Right ventricle myocardium inferior (tissue), 1 donor: ENCODE results near the gene C4B. TPM values are rescaled to one million over a fixed set of nuclear protein-coding genes. Genes with fewer than 3 reads are reported as not detected.
"Not testable (repeated sequence)": the region's sequence is repeated elsewhere in the genome, so short reads cannot be mapped to it uniquely, and the experiment has no call there.

Experiments
- ATAC-seq: fragments of 200-7000 bp; cut with Tn5 transposase; one replicate; pipeline ENCODE4 v1.9.1; 2020; ENCODE audit warnings: mild to moderate bottlenecking, moderate library complexity
- DNase-seq: peaks from one replicate; pipeline ENCODE4 v3.0.0; 2021; ENCODE audit errors: missing footprints
- intact Hi-C: fragments of 100-400 bp; cut with DNase I; formaldehyde crosslinking; loops from one replicate; pipeline ENCODE4 v1.11.0; 2022
- total RNA-seq: library from RNA; stranded (reverse); fragmentation: NEBNext Ultra II Directional; extraction: Animal tissue kit (Norgen Biotek cat#: 25700); gene quantifications from one replicate; pipeline ENCODE4 v1.2.1, GENCODE V29; 2021
- donor health status: DM: no; HTN: yes; CAD: no; lungs with severe emphysema.

C4B gene
- total RNA-seq, 1 donor from 2014 or later = 81.6 TPM

DNA sequence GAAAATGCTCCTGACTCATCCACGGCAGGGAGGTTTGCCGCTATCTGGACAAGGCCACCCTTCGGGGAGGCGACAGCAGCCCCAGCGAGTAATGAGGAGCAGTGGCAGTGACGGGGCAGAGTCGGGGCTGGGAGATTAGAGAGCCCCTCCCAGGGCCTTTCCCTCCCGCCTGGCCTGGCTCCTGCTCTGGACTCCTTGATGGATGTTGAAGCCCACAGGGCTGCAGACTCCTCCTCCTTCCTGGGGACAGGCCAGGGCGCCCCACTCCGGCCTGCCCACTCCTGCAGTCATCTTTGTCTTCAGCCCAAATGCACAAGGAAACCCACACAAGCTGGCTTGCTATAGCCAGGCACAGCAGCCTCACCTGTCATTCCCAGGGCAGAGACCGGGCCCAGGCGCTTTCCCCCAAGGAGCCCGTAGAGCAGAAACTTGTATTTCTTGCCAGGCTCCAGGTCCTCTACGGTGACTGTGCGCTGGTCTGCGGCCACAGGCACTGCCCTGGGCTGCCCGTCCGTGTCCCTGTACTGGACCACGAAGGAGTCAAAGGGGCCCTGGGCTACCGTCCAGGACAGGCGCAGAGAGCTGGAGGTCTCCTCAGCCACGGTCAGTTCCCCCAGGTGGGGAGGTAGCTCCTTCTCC, 31.3 kb downstream of the C4B start:
- DNase-seq = peak; percentile 70
- ATAC-seq = peak; percentile 32
- intact Hi-C loops = no loop called here

DNA sequence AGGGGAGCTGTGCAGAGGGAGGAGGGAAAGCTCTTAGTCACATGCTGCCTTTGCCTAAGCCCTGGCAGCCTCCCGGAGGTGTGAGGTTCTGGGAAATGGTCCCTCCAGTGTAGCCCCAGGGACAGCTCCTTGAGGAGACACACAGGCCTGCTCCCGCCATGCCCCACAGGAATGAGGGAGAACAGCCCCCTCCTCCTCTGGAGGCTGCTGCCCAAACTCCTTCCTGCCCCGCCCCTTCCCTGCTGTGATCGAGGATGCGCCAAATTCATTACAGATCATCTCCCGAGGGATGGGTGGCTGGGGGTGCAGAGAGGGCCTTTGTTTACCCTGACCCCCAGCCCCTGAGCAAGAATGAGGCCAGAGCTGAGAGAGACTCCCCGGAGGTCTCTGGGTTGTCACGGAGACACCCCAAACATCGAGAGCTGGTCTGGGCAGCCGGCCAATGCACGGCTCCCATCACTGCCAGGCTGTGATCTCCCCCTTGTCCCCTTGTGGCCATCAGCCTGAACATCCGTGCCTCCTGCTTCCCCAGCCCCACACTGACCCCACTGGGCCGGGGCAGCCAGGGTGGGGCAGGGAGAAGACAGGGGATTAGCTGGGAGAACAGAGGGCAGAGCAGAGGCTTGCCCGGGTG, 32.0 kb downstream of the C4B start:
- intact Hi-C loops = no loop called here
- DNase-seq (peak; percentile 75), ATAC-seq (peak; percentile 37)

DNA sequence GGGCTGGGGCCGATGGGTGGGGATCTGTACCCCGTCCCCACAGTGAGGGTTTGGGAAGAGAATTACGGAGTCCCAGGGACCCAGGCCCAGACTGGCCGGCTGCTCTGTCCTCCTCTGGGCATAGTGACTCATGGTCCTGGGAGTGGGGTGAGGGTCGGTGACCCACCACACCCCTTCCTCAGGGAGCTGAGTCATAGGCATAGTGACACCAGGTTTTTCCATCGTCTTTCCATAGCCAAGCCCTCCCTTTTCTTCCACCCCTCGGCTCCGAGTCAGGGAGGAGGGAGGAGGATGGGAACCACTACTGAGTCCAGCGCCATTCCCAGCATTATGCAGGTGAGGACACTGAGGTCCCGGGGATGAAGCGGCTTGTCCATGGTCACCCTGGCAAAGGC, 32.5 kb downstream of the C4B start:
- peak; percentile 66 for ATAC-seq
- peak; percentile 64 for DNase-seq
- intact Hi-C loops = no loop called here

DNA sequence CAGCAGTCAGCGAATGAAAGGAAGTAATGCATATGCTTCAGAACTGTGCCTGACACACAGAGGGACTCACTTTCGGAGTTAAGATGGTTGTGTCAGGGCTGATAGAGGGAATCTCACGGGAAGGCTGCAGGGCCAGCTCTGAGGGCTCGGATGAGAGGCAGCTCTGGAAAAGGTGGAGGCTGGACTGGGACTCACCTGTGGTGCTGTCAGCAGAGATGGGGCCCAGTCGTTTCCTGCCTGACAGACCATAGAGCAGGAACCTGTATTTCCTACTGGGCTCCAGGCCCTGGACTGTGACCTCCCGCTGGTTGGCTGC, 32.9 kb downstream of the C4B start:
- intact Hi-C loops = no loop called here
- DNase-seq = peak; percentile 43
- ATAC-seq = no peak

DNA sequence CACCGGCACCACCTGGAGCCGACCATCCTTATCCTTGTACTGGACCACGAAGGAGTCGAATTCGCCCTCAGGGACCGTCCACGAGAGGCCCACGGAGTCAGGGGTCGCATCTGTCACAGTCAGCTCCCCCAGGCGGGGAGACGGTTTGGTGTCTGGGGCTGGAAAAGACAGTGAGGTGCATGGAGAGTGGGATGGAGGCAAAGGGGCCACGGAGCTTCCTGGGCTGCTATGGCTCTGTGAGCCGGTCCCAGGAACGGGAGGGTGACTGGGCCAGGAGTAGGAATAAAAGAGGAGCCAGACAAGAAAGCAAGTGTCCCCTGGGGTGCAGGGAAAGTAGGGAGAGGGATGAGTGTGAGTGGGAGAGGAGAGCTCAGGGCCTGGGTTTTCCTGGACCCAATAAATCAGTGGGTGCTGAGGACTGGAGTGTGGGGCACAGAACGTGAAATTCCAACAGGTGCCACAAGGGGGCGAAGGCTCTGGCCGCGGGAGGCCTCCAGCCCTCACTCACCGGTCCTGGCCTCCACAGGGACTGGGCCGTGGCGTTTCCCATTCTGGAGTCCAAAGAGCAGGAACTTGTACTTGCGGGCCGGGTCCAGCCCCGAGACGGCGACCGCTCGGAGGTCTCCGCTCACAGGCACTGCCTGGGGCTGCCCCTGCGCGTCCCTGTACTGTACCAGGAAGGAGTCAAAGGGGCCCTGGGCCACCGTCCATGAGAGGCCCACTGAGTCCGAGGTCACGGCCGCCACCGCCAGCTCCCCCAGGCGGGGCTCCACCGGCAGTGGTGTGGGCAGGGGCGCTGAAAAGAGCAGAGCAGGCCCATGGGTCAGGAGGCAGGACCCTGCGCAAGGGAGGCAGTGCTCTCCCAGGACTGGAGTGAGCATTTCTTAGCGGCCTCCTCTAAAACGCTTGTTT, 33.5 kb downstream of the C4B start:
- peak; percentile 53 for ATAC-seq
- peak; percentile 79 for DNase-seq
- intact Hi-C loops = no loop called here

DNA sequence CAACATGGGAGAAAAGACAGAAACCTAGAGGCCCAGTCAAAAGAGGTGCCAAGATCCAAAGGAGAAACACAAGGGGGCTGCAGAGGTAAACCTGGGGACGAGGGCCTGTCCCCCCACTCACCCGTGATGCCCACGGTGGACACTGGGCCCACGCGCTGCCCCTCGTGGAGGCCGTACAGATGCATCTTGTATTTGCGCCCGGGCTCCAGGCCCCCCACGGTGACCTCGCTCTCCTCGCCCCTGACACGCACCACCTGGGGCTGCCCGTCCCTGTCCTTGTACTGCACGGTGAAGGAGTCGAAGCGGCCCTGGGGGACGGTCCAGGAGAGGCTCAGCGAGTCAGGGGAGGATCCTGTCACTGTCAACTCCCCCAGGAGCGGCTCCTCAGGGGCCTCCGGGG, 34.6 kb downstream of the C4B start:
- not testable (repeated sequence) for ATAC-seq

DNA sequence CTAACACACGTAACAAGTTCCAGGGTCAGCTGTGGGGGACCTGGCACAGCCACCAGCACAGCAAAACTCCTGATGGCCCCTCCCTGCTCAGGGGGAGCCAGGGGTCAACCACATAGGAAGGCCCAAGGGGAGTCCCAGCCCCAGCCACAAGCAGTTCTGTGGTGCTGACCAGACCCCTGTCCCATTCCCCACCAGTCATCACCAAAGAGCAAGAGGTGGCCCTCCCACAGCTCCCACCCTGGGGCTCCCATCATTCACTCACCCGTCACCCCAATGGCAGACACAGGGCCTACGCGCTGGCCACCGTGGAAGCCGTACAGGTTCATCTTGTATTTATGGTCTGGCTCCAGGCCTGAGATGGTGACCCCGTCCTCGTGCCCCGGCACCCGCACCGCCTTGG, 35.1 kb downstream of the C4B start:
- intact Hi-C loops, ATAC-seq: not testable (repeated sequence)
- peak; percentile 34 for DNase-seq

More for the DNA sequence above, 34.6 kb downstream of the C4B start:
- intact Hi-C loops, DNase-seq: not testable (repeated sequence)

DNA sequence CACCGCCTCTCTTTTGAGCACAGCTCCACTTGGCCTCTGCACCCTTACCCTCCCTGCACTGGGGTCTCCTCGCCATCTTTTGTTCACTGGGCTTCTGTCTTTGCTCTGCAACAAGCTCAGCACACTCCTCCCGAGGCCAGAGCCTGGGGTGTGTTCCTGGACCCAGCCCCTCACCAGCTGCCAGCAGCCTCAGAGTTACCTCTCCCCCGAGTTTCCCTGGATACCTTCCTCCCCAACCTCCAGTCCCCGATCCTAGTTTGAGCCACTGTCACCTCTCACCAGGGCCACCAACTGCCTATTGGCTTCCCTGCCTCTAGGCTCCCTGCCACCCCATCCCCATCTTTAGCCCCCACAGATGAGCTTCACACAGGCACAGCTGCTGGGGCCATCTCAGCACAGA, 36.0 kb downstream of the C4B start:
- no peak for DNase-seq
- ATAC-seq = no peak
- intact Hi-C loops = no loop called here

DNA sequence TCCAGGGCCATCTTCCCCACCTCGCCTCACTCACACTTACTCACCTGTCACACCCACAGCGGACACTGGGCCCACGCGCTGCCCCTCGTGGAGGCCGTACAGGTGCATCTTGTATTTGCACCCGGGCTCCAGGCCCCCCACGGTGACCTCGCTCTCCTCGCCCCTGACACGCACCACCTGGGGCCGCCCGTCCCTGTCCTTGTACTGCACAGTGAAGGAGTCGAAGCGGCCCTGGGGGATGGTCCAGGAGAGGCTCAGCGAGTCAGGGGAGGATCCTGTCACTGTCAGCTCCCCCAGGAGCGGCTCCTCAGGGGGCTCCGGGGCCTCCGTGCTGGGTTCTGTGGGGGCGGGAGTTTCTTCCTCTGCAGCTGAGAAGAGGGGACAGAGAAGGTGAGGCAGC, 38.0 kb downstream of the C4B start:
- intact Hi-C loops, ATAC-seq: not testable (repeated sequence)
- DNase-seq = peak; percentile 63

DNA sequence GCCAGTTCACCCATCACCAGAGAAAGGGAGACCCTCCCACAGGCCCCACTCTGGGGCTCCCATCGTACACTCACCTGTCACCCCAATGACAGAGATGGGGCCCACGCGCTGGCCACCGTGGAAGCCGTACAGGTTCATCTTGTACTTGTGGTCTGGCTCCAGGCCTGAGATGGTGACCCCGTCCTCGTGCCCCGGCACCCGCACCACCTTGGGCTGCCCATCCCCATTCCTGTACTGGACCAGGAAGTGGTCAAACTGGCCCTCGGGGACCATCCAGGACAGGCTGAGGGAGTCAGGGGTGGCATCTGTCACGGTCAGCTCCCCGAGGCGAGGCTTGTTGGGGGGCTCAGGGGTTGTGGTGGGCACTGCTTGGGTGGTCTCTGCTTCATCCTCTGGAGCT, 38.7 kb downstream of the C4B start:
- intact Hi-C loops, ATAC-seq: not testable (repeated sequence)
- peak; percentile 22 for DNase-seq

DNA sequence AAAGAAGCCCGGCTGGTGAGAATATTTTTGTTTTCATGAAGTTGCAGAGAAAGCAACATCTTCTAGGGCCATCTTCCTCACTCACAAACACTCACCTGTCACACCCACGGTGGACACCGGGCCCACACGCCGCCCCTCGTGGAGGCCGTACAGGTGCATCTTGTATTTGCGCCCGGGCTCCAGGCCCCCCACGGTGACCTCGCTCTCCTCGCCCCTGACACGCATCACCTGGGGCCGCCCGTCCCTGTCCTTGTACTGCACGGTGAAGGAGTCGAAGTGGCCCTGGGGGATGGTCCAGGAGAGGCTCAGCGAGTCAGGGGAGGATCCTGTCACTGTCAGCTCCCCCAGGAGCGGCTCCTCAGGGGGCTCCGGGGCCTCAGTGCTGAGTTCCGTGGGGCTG, 41.2 kb downstream of the C4B start:
- DNase-seq = peak; percentile 58
- intact Hi-C loops, ATAC-seq: not testable (repeated sequence)

DNA sequence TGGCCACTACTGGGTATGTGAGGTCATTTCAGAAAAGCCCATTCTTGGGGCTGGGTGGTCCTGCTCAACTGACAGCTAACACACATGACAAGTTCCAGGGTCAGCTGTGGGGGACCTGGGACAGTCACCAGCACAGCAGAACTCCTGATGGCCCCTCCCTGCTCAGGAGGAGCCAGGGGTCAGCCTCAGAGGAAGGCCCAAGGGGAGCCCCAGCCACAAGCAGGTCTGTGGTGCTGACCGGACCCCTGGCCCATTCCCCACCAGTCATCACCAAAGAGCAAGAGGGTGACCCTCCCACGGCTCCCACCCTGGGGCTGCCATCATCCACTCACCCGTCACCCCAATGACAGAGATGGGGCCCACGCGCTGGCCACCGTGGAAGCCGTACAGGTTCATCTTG, 41.7 kb downstream of the C4B start:
- intact Hi-C loops = no loop called here
- ATAC-seq (no peak), DNase-seq (peak; percentile 55)

DNA sequence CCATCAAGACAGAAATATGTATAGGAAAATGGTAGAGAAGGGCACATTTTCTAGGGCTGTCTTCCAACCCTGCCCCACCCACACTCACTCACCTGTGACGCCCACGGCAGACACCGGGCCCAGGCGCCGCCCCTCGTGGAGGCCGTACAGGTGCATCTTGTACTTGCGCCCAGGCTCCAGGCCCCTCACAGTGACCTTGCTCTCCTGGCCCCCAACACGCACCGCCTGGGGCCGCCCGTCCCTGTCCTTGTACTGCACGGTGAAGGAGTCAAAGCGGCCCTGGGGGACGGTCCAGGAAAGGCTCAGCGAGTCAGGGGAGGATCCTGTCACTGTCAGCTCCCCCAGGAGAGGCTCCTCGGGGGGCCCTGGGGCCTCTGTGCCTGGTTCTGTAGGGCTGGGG, 43.4 kb downstream of the C4B start:
- ATAC-seq (no peak), DNase-seq (no peak)
- intact Hi-C loops = no loop called here

DNA sequence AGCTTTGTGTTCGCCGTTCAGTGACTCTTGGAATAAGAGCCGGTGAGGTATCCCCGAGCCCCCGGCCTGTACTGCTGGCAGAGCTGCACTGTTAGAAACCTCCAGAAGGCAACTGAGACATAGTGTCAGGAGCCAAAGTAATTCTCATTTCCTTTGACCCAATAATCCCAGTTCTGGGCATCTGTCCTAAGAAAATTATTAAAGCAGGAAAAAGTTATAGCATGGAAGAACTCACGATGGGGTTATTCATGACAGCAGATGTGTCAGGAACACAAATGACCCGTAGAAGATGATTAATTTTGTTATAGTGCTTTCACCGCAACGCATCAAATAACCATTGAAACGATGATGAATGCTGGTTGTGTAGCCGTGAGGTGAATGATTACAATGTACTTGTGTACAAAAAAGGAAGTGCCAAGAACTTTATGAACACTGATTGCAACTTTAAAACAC, 43.9 kb downstream of the C4B start:
- intact Hi-C loops = no loop called here
- DNase-seq = no peak

DNA sequence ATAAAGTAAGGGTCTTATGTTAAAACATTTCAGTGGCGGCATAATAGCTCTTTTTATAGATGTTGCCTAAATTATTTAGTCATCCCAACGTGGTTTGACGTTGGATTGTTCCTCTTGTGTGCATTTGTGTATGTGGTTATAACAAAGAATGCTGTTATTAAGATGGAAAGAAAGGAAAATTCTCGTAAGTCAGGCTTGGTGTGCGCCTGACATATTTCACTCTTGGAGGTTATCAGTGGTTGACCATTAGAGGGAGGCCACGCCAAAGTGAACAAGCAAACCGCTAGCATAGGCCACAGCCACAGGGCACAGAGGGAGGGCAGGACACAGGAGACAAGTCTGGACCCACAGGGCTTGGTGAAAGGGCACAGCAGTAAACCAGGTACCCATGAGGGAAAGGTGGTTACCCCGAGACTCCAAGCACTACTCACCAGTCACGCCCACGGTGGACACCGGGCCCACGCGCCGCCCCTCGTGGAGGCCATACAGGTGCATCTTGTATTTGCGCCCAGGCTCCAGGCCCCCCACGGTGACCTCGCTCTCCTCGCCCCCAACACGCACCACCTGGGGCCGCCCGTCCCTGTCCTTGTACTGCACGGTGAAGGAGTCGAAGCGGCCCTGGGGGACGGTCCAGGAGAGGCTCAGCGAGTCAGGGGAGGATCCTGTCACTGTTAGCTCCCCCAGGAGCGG, 46.5 kb downstream of the C4B start:
- ATAC-seq (no peak), DNase-seq (peak; percentile 14)
- intact Hi-C loops = no loop called here

More for the DNA sequence above, 43.9 kb downstream of the C4B start:
- no peak for ATAC-seq

DNA sequence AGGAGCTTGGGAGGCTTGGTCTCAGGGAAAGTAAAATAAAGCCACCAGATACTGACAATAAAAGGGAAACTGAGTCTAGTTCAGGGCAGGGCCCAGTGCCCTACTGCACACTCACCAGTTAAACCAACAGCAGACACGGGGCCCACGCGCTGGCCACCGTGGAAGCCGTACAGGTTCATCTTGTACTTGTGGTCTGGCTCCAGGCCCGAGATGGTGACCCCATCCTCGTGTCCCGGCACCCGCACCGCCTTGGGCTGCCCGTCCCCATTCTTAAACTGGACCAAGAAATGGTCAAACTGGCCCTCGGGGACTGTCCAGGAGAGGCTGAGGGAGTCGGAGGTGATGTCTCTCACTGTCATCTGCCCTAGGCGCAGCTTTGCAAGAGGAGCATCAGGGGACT, 50.1 kb downstream of the C4B start:
- no peak for ATAC-seq
- intact Hi-C loops = loop anchor here (5.0 kb wide), 1 partner anchor 157 kb away; no protein-coding TSS in a partner anchor
- DNase-seq = peak; percentile 37

DNA sequence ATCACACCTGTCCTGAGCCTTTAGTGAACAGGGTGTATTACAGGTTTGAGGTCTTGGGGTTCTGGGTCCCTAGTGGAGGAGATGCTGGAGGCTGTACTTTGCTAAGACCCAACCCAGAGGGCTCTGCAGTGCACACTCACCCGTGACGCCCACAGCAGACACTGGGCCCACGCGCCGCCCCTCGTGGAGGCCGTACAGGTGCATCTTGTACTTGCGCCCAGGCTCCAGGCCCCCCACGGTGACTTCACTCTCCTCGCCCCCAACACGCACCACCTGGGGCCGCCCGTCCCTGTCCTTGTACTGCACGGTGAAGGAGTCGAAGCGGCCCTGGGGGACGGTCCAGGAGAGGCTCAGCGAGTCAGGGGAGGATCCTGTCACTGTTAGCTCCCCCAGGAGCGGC, 52.9 kb downstream of the C4B start:
- not testable (repeated sequence) for ATAC-seq, DNase-seq
- intact Hi-C loops = loop anchor here (5.0 kb wide), 1 partner anchor 160 kb away; no protein-coding TSS in a partner anchor

DNA sequence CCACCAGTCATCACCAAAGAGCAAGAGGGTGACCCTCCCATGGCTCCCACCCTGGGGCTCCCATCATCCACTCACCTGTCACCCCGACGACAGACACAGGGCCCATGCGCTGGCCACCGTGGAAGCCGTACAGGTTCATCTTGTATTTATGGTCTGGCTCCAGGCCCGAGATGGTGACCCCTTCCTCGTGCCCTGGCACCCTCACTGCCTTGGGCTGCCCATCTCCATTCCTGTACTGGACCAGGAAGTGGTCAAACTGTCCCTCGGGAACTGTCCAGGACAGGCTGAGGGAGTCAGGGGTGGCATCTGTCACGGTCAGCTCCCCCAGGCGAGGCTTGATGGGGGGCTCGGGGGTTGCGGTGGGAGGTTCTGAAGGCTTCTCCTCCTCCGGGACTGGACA, 53.7 kb downstream of the C4B start:
- not testable (repeated sequence) for ATAC-seq, DNase-seq

DNA sequence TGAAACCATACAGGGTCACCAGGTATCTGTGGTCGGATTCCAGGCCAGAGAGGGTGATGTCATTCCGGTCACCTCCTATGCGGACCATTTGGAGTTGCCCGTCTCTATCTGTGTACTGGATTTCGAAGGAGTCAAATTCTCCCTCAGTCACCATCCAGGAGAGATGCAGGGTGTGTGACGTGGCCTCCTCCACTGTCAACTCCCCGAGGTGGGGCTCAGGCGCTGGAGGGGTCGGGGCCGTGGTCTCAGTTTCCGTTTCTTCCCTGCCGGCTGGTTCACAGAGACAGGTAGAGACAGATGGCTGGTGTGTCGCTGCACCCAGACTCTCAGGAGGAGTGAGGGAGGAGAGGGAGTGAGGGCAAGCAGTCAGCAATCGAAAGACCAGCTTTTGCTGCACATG, 54.3 kb downstream of the C4B start:
- intact Hi-C loops = loop anchor here (5.0 kb wide), 1 partner anchor 162 kb away; no protein-coding TSS in a partner anchor
- ATAC-seq (no peak), DNase-seq (no peak)

More for the DNA sequence above, 53.7 kb downstream of the C4B start:
- intact Hi-C loops = loop anchor here (5.0 kb wide), 1 partner anchor 161 kb away; no protein-coding TSS in a partner anchor
